AG04449 (cell line): ENCODE measurements around the gene ANTKMT.

ENCODE experiments used
- CTCF ChIA-PET: fragments of 350-600 bp; formaldehyde crosslinking; extraction: SDS; loops from one replicate; lab custom pipeline; 2021; ENCODE audit warnings: antibody characterized with exemption; lab: Yijun Ruan, JAX
- POLR2A ChIA-PET: fragments of 400-600, 350-600 bp; formaldehyde crosslinking; extraction: SDS; loops from one replicate; lab custom pipeline; 2020; ENCODE audit warnings: antibody characterized with exemption, inconsistent platforms; lab: Yijun Ruan, JAX
- DNase-seq: peaks from one replicate; pipeline ENCODE4 v3.0.0-alpha.2; 2010; ENCODE audit warnings: low read depth, low spot score
- H3K4me3 ChIP-seq: 2 replicates; pipeline ENCODE4 v1.5.1; 2011; ENCODE audit warnings: low read depth, mild to moderate bottlenecking, control low read depth, low read length
- TF ChIP-seq, protein P1 (sequence below): IDR thresholded peaks from one replicate; pipeline ENCODE4 v1.5.1; 2011; ENCODE audit warnings: mild to moderate bottlenecking, moderate library complexity, low read length, control low read depth, inconsistent platforms; ENCODE audit not compliant: insufficient read depth; ENCODE audit errors: missing control alignments

Gene ANTKMT

DNA sequence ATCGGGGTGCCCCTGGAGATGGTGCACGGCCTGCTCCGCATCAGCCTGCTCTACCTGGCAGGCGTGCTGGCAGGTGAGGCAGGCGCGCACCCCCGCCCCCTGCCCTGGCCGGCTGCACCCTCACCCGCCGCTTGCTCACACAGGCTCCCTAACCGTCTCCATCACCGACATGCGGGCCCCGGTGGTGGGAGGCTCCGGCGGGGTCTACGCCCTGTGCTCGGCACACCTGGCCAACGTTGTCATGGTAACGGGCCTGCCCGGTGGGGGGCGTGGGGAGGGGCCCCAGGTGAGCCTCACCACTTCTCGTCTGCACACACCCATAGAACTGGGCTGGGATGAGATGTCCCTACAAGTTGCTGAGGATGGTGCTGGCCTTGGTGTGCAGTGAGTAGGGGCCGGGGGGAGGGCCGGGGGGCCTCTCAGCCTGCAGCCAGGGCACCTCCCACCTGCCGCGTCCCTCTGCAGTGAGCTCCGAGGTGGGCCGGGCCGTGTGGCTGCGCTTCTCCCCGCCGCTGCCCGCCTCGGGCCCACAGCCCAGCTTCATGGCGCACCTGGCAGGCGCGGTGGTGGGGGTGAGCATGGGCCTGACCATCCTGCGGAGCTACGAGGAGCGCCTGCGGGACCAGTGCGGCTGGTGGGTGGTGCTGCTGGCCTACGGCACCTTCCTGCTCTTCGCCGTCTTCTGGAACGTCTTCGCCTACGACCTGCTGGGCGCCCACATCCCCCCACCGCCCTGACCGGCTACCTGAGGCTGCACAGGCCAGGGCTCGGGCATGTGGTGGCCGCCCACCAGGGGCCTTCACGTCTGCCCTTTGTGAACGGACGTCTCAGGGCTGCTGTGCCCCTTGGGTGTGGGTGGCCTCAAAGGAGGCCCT lies 43.4 kb upstream of the ANTKMT start:
- ChIA-PET CTCF (interaction anchor here (1.1 to 1.4 kb wide), 3 partner anchors 11 to 98 kb away, joined by 3 to 6 read pairs (median 3); no protein-coding TSS in a partner anchor), POLR2A (no interaction called here)
- TF ChIP-seq, protein P1, sequence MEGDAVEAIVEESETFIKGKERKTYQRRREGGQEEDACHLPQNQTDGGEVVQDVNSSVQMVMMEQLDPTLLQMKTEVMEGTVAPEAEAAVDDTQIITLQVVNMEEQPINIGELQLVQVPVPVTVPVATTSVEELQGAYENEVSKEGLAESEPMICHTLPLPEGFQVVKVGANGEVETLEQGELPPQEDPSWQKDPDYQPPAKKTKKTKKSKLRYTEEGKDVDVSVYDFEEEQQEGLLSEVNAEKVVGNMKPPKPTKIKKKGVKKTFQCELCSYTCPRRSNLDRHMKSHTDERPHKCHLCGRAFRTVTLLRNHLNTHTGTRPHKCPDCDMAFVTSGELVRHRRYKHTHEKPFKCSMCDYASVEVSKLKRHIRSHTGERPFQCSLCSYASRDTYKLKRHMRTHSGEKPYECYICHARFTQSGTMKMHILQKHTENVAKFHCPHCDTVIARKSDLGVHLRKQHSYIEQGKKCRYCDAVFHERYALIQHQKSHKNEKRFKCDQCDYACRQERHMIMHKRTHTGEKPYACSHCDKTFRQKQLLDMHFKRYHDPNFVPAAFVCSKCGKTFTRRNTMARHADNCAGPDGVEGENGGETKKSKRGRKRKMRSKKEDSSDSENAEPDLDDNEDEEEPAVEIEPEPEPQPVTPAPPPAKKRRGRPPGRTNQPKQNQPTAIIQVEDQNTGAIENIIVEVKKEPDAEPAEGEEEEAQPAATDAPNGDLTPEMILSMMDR = no peak

GRCh38 chr16:678209-678857 lies 42.6 kb upstream of the ANTKMT start:
- POLR2A ChIA-PET = interaction anchor here (1.0 kb wide), 1 partner anchor 9 kb away, joined by 6 read pairs; no protein-coding TSS in a partner anchor
- TF ChIP-seq, protein P1 = no peak

More for the DNA sequence above, 43.4 kb upstream of the ANTKMT start:
- no peak overlapping the region for H3K4me3 ChIP-seq
- no peak for DNase-seq

GRCh38 chr16:678858-679813 lies 41.8 kb upstream of the ANTKMT start:
- peak overlapping the region; percentile 62 for H3K4me3 ChIP-seq
- no peak for DNase-seq
- CTCF ChIA-PET = interaction anchor here (1.0 to 3.2 kb wide), 6 partner anchors 11 to 101 kb away, joined by 3 to 21 read pairs (median 3); partner anchors contain the start of gene RHOT2
- TF ChIP-seq, protein P1 = no peak
- POLR2A ChIA-PET = interaction anchor here (0.7 to 1.4 kb wide), 3 partner anchors 10 to 30 kb away, joined by 3 to 6 read pairs (median 4); partner anchors contain the start of gene WDR90

More at GRCh38 chr16:678209-678857, 42.6 kb upstream of the ANTKMT start:
- no peak overlapping the region for H3K4me3 ChIP-seq
- DNase-seq = no peak
- CTCF ChIA-PET = interaction anchor here (1.1 to 3.2 kb wide), 5 partner anchors 10 to 99 kb away, joined by 3 to 21 read pairs (median 3); partner anchors contain the start of gene RHOT2

- CTCF ChIA-PET = interaction anchor here (0.8 to 3.2 kb wide), 5 partner anchors 10 to 102 kb away, joined by 3 to 21 read pairs (median 3); partner anchors contain the start of gene RHOT2
- peak within 1 kb of the TSS; percentile 77 for H3K4me3 ChIP-seq
- TF ChIP-seq, protein P1 = no peak
- DNase-seq = no peak
- POLR2A ChIA-PET = interaction anchor here (0.6 to 2.1 kb wide), 6 partner anchors 9 to 36 kb away, joined by 3 to 9 read pairs (median 4); partner anchors contain the start of gene WDR24
These were observed 40.9 kb upstream of the ANTKMT start, which contains the start of gene STUB1 for GRCh38 chr16:679814-680624. STUB1 (plus strand) TSS chr16:680410; CDS start chr16:680526, 116 bp downstream.

- POLR2A ChIA-PET = interaction anchor here (0.6 to 2.1 kb wide), 6 partner anchors 9 to 35 kb away, joined by 3 to 9 read pairs (median 3); partner anchors contain the start of genes WDR24 and WDR90
These were observed 40.4 kb upstream of the ANTKMT start for GRCh38 chr16:680625-680945.

More at GRCh38 chr16:680625-680945, 40.4 kb upstream of the ANTKMT start:
- CTCF ChIA-PET = interaction anchor here (0.8 to 3.2 kb wide), 2 partner anchors 11 to 13 kb away, joined by 3 to 21 read pairs; partner anchors contain the start of gene RHOT2
- no peak for DNase-seq
- TF ChIP-seq, protein P1 = no peak
- peak overlapping the region; percentile 77 for H3K4me3 ChIP-seq
